Sigmoid colon (tissue), 4 donors: ENCODE measurements around the gene APOA5.

Source experiments
- EP300 ChIP-seq, 4 donors: sonication (generic); formaldehyde crosslinking; IDR thresholded peaks; one replicate each; pipeline ENCODE4 v1.6.1; 2017; ENCODE audit warnings: antibody characterized with exemption in 4 of 4
- POLR2A ChIP-seq, 2 donors: fragments of 450-650 bp; IDR thresholded peaks; one replicate each; pipeline ENCODE4 v1.6.1; 2016; ENCODE audit warnings: antibody characterized with exemption in 2 of 2, mild to moderate bottlenecking in 2 of 2, moderate library complexity in 2 of 2
- TF ChIP-seq, protein P1 (sequence below), 4 experiments: fragments of 450-650 bp in 3 of 4; fragments of 200-600 bp in 1 of 4; IDR thresholded peaks; one replicate each; pipeline ENCODE4 v1.5.1; 2016 to 2019; ENCODE audit warnings: antibody characterized with exemption in 4 of 4, mild to moderate bottlenecking in 3 of 4, moderate library complexity in 2 of 4

DNA sequence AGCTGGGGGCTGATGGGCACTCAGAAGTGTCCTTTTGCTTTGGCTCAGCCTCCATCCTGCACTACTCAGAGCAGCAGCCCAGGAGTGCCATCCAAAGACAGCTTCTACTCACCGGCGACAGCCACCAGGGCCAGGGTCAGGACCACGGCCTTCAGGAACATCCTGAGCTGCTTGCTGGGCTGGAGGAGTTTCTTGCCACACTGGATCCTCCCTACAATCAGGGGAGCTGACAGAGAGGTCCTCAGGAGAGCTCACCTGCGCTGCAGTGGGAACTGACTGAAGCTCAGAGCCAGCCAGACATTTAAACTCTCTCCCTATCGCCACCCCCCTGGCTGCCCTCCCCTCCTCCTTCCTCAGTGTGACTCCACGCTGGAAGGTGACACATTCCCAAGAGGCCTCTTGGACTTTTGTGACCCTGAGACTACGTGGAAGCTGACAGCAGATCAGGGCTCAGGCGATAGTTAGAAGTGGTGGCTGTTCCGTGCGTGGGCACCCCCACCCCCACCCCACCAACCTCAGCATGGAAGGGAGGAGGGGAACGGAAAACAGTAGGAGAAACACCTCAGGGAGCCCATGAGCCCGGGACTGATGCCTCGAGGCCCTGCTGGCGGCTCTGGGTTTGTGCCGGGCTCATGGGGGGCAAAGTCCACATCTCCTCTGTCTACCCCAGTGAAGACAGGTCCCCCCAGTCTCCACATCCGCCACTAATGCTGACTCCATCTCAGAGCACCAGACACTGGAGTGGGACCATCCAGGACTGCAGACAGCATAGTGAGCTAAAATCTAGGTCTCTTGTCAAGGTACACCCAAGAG, 31.6 kb upstream of the APOA5 start, which contains the start of gene APOA4:
- TF ChIP-seq POLR2A (IDR thresholded peaks at IDR 0.05): no peak
- no peak for TF ChIP-seq EP300 (IDR thresholded peaks at IDR 0.05)
- TF ChIP-seq, protein P1, sequence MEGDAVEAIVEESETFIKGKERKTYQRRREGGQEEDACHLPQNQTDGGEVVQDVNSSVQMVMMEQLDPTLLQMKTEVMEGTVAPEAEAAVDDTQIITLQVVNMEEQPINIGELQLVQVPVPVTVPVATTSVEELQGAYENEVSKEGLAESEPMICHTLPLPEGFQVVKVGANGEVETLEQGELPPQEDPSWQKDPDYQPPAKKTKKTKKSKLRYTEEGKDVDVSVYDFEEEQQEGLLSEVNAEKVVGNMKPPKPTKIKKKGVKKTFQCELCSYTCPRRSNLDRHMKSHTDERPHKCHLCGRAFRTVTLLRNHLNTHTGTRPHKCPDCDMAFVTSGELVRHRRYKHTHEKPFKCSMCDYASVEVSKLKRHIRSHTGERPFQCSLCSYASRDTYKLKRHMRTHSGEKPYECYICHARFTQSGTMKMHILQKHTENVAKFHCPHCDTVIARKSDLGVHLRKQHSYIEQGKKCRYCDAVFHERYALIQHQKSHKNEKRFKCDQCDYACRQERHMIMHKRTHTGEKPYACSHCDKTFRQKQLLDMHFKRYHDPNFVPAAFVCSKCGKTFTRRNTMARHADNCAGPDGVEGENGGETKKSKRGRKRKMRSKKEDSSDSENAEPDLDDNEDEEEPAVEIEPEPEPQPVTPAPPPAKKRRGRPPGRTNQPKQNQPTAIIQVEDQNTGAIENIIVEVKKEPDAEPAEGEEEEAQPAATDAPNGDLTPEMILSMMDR (IDR thresholded peaks at IDR 0.05): no peak
